Right atrium auricular region (tissue), 2 donors: ENCODE measurements around the gene PFDN1. TPM values are rescaled to one million over a fixed set of nuclear protein-coding genes. Genes with fewer than 3 reads are reported as not detected.
"Not testable (repeated sequence)": the region's sequence is repeated elsewhere in the genome, so short reads cannot be mapped to it uniquely, and the experiment has no call there.

ENCODE experiments used
- DNase-seq: peaks from one replicate; pipeline ENCODE4 v3.0.0-alpha.2; 2019; ENCODE audit warnings: low spot score
- H3K27ac ChIP-seq, 2 donors: fragments of 200-600 bp; sonication (generic); 1 replicate in 1 of 2; 2 replicates in 1 of 2; pipeline ENCODE4 v1.5.1; 2016 to 2019
- H3K27me3 ChIP-seq, 2 donors: fragments of 200-600 bp; sonication (generic); one replicate each; pipeline versions ENCODE4 v1.5.1 to v1.6.0; 2017 to 2019
- H3K36me3 ChIP-seq: fragments of 200-600 bp; sonication (generic); one replicate; pipeline ENCODE4 v1.5.1; 2016
- H3K4me1 ChIP-seq, 2 donors: fragments of 200-600 bp; sonication (generic); one replicate each; pipeline versions ENCODE4 v1.5.1 to v1.6.0; 2017 to 2019
- H3K4me3 ChIP-seq, 2 donors: fragments of 200-600 bp; sonication (generic); 1 replicate in 1 of 2; 2 replicates in 1 of 2; pipeline ENCODE4 v1.5.1; 2017 to 2019; ENCODE audit warnings: mild to moderate bottlenecking in 1 of 2, moderate library complexity in 1 of 2
- H3K9me3 ChIP-seq, 2 donors: fragments of 200-600 bp; sonication (generic); one replicate each; pipeline ENCODE4 v1.5.1; 2019
- total RNA-seq, 2 donors: library from RNA; depleted of rRNA; stranded (reverse); fragments of >200 nt; gene quantifications; one replicate each; pipeline ENCODE4 v1.1.0, GENCODE V29; 2016
- TF ChIP-seq, protein P1 (sequence below), 2 donors: fragments of 200-600 bp; sonication (generic); IDR thresholded peaks; one replicate each; pipeline ENCODE4 v1.5.1; 2019; ENCODE audit warnings: antibody characterized with exemption in 2 of 2

The PFDN1 gene
- total RNA-seq, 2 donors from 2014 or later, result 80.4 to 123 TPM

DNA sequence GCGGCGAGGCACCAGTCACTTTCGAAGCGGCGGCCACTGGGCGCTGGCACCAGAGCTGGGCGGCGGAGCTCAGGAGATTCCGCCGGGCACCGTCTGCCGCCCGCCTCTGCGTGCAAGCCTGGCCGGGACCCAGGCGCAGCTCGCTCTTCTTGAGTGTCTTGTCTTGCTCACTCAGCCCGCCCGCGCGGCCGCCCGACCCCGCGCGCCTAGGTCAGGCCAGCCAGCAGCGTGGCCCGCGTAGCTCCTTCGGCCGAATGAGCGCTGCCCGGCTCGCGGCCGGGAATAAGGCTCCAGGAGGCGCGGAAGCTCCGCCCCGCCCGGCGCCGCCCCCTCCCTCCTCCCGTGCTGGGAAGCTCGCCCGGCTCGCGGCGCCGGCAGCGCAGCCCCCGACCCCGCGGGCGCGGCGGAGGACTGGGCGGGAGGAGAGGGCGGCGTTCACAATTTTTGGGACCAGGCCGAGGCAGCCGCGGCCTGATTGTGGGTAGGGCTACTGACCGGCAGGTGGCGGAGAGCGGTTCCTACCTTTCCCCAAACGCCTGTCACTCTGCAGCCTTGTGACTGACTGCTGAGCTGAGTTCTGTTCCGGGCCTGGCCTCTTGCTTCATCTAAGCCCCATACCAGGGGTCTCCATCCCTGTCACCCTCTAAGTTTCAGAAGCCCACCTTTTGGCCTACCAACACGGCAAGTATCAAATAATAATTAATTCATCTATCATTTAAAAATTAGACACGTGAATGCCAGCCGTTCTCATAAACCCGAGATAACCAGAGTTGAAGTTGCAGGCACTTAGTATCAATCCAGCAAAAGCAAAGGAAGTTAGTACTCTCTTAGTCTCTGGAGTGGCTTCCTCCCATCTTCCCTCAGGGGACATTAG, 43.7 kb upstream of the PFDN1 start, which contains the start of gene HBEGF:
Gene HBEGF, minus strand, starts transcription at position 256 of the 874 bp plus-strand sequence. CDS start 275 bp downstream, outside the sequence.
- peaks cover 0 to 56% of the 10 kb centered on the region in 2 donors for H3K4me1 ChIP-seq
- DNase-seq, result peak; percentile 83
- H3K36me3 ChIP-seq, result no peaks in the 10 kb centered on the region
- TF ChIP-seq, protein P1, sequence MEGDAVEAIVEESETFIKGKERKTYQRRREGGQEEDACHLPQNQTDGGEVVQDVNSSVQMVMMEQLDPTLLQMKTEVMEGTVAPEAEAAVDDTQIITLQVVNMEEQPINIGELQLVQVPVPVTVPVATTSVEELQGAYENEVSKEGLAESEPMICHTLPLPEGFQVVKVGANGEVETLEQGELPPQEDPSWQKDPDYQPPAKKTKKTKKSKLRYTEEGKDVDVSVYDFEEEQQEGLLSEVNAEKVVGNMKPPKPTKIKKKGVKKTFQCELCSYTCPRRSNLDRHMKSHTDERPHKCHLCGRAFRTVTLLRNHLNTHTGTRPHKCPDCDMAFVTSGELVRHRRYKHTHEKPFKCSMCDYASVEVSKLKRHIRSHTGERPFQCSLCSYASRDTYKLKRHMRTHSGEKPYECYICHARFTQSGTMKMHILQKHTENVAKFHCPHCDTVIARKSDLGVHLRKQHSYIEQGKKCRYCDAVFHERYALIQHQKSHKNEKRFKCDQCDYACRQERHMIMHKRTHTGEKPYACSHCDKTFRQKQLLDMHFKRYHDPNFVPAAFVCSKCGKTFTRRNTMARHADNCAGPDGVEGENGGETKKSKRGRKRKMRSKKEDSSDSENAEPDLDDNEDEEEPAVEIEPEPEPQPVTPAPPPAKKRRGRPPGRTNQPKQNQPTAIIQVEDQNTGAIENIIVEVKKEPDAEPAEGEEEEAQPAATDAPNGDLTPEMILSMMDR (IDR thresholded peaks at IDR 0.05), result peak; percentile 23 to 52
- H3K27me3 ChIP-seq, result no peaks in the 10 kb centered on the region
- H3K9me3 ChIP-seq, result no peaks in the 10 kb centered on the region
- H3K27ac ChIP-seq, result peak within 1 kb of the TSS; percentile 91 to 95
- peak within 1 kb of the TSS; percentile 65 to 86 for H3K4me3 ChIP-seq

DNA sequence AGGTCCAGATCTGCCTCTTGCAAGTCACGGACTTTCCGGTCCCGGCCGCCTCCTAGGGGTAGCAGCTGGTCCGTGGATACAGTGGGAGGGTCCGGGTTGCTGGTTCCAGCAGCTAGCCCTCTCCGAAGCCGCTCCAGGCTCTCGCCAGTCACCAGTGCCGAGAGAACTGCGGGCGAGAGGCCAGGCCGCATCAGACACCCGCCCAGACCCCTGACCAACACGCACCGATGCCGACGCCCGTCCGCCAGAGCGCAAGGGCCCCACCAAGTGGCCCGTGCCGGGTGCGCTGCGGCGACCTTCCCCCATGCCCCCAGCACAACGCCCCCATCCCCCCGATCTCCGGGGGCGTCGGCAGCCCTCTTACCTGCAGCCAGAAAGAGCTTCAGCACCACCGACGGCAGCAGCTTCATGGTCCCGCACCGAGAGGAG, 43.0 kb upstream of the PFDN1 start:
- Histone ChIP-seq H3K9me3 (no peaks in the 10 kb centered on the region), H3K36me3 (no peaks in the 10 kb centered on the region), H3K4me1 (peaks cover 0 to 62% of the 10 kb centered on the region in 2 donors), H3K27ac (peak overlapping the region; percentile 91 to 95), H3K4me3 (peak overlapping the region; percentile 65 to 86), H3K27me3 (no peaks in the 10 kb centered on the region)
- TF ChIP-seq, protein P1 (IDR thresholded peaks at IDR 0.05), result peak; percentile 44 to 70
- DNase-seq, result peak; percentile 79

DNA sequence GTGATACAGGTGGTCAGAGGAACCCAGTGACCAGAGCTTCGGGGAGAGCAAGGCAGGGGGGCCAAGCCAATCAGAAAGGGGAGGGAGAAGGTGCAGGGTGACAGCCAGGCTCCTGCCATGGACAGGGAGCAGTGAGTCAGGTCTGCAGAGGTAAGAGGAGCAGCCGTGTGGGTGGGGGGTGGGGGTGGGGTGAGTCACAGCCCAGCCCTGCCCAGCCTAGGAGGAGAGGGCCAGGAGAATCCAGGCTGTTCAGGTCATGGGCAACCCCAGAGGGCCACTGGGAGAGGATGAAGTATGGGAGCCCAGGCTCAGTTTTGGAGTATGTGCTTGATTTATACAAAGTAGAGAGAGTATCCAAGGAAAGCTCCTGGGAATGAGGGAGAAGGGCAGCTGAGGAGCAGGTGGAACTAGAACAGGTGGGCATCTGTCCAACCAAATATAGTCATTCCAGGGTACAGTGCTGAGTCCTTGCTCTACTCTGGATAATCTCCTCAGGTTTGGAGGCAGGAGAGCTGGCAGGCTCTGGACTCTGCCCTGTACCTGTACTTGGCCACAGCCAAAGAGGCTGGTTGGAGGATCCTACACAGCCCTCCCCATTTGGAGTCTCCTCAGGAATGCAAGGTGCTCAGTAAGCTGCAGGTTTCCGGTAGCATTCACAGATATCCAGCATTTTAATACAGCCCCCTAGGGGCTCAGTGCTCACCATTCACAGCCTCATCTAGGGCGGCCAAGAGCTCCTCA, 42.0 kb upstream of the PFDN1 start:
- no peaks in the 10 kb centered on the region for H3K36me3 ChIP-seq
- peaks cover 0 to 72% of the 10 kb centered on the region in 2 donors for H3K4me1 ChIP-seq
- no peak for DNase-seq
- peak overlapping the region; percentile 65 to 86 for H3K4me3 ChIP-seq
- peak overlapping the region; percentile 91 to 95 for H3K27ac ChIP-seq
- no peaks in the 10 kb centered on the region for H3K9me3 ChIP-seq
- no peaks in the 10 kb centered on the region for H3K27me3 ChIP-seq
- TF ChIP-seq, protein P1 (IDR thresholded peaks at IDR 0.05), result no peak

DNA sequence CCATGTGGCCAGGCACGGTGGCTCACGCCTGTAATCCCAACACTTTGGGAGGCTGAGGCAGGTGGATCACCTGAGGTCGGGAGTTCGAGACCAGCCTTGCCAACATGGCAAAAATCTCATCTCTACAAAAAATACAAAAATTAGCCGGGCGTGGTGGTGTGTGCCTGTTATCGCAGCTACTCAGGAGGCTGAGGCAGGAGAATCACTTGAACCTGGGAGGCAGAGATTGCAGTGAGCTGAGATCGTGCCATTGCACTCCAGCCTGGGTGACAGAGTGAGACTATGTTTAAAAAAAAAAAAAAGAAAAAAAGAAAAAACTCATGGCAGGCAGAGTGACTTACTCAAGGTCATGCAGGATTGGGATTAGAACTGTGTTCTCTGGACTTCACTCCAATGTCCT, 40.9 kb upstream of the PFDN1 start:
- not testable (repeated sequence) for H3K36me3 ChIP-seq, DNase-seq, H3K9me3 ChIP-seq, H3K27me3 ChIP-seq, H3K4me3 ChIP-seq
- Histone ChIP-seq H3K27ac (peak overlapping the region; percentile 91 to 95), H3K4me1 (peaks cover 0 to 82% of the 10 kb centered on the region in 2 donors)

DNA sequence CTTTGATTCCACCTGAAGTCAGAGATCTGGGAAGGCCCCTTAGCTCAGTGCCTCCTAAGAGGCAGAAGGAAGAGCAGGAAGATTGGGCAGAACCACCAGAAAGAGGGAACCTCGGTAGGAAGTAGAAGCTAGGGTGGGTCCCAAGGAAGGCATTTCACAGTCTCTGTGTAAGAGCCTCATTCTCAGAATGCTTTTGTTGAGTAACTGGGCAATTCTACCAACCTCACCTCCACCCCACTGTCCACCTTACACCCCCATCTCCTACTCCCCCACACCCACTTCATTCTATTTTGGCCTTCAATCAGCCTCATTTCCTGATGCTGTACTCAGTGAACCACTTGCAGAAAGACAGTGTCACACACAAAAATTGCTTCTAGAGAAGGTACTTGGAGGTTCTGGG, 40.0 kb upstream of the PFDN1 start:
- Histone ChIP-seq H3K36me3 (peaks cover 3% of the 10 kb centered on the region), H3K27ac (peak overlapping the region; percentile 91 to 95), H3K4me3 (no peak overlapping the region), H3K27me3 (no peaks in the 10 kb centered on the region), H3K4me1 (peaks cover 0 to 83% of the 10 kb centered on the region in 2 donors), H3K9me3 (no peaks in the 10 kb centered on the region)
- TF ChIP-seq, protein P1 (IDR thresholded peaks at IDR 0.05), result no peak
- DNase-seq, result no peak

DNA sequence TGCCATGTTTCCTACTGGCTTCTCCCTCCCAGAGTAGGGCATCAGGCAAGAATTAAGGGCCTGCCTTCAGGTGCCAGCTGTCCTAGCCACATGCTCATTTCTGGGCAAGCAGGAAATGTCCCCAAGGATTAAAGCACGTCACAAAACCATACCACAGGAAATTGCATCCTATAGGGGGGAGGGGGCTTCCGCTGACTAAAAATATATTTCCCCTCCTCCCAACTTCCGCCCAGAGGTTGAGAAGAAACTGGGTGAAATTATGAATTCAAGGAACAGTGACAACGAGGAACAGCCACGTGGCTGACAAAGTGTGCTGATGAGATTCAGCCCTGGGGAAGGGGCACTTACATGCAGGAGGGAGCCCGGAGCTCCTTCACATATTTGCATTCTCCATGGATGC, 39.4 kb upstream of the PFDN1 start:
- Histone ChIP-seq H3K27ac (peak overlapping the region; percentile 91 to 95), H3K9me3 (no peaks in the 10 kb centered on the region), H3K4me1 (peaks cover 0 to 82% of the 10 kb centered on the region in 2 donors), H3K36me3 (peaks cover 3% of the 10 kb centered on the region), H3K4me3 (peak overlapping the region in 1 of 2 donors; percentile 13), H3K27me3 (no peaks in the 10 kb centered on the region)
- DNase-seq, result no peak
- TF ChIP-seq, protein P1 (IDR thresholded peaks at IDR 0.05), result no peak
